PFSK-1 (cell line): ENCODE measurements around the gene MMP11.

Experiments used
- POLR2AphosphoS5 ChIP-seq: IDR thresholded peaks from 2 replicates; pipeline ENCODE4 v1.6.1; 2012; ENCODE audit warnings: low read depth, mild to moderate bottlenecking, control low read depth, low read length, moderate library complexity
- REST ChIP-seq, 2 experiments: IDR thresholded peaks; 2 replicates each; pipeline versions ENCODE4 v1.6.1 to v1.8.0; 2011 to 2012; ENCODE audit warnings: low read depth in 2 of 2, low read length in 2 of 2, control low read depth in 1 of 2, inconsistent platforms in 1 of 2, mild to moderate bottlenecking in 1 of 2, moderate library complexity in 1 of 2; ENCODE audit not compliant: insufficient read depth in 1 of 2

GRCh38 chr22:23784215-23784732, 11.6 kb downstream of the MMP11 start:
- no peak for TF ChIP-seq POLR2AphosphoS5
- TF ChIP-seq REST (IDR thresholded peaks at IDR 0.05; ENCODE audit: insufficient read depth in 1 of 2, low read depth in 2 of 2, low read length in 2 of 2), result no peak
